Measurements from ENCODE around the gene IL23R.
"Not testable (repeated sequence)": the region's sequence is repeated elsewhere in the genome, so short reads cannot be mapped to it uniquely, and the experiment has no call there.

The IL23R gene

DNA sequence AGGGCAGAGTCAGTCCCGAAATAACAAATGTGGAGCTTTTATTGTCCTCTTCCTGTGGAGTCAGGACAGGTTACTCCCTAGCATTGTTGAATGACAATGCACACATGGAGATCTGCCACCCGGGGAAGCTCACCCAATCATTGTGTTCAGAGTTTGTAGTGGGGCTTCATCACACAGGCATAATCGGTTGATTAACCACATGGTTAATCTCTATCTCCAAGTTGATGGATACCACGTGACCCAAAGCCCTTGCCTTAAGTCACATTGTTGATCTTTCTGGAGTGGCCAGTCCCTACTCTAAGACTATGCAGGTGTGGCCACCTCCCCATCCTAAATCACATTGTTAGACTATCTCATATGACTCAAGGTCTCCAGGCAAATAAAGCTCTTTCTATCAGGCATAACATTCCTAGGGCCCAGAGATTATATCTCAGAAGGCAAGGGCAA, 28.9 kb upstream of the IL23R start:
- H3K9me3 ChIP-seq (replicated peaks; ENCODE audit: low read length), result no peaks in the 10 kb centered on the region
- H3K4me1 ChIP-seq (ENCODE audit: control insufficient read depth, insufficient read depth, low read length), result peaks cover 10% of the 10 kb centered on the region
- no peak overlapping the region for H3K4me2 ChIP-seq (ENCODE audit: low read length)
- H3K9ac ChIP-seq (ENCODE audit: low read depth, low read length), result no peak overlapping the region
- H3K4me3 ChIP-seq (ENCODE audit: low read length), result no peak overlapping the region
- no peaks in the 10 kb centered on the region for H3K27me3 ChIP-seq (ENCODE audit: control insufficient read depth, insufficient read depth, low read length)
- no peaks in the 10 kb centered on the region for H3K36me3 ChIP-seq (ENCODE audit: insufficient read depth, low read length)

DNA sequence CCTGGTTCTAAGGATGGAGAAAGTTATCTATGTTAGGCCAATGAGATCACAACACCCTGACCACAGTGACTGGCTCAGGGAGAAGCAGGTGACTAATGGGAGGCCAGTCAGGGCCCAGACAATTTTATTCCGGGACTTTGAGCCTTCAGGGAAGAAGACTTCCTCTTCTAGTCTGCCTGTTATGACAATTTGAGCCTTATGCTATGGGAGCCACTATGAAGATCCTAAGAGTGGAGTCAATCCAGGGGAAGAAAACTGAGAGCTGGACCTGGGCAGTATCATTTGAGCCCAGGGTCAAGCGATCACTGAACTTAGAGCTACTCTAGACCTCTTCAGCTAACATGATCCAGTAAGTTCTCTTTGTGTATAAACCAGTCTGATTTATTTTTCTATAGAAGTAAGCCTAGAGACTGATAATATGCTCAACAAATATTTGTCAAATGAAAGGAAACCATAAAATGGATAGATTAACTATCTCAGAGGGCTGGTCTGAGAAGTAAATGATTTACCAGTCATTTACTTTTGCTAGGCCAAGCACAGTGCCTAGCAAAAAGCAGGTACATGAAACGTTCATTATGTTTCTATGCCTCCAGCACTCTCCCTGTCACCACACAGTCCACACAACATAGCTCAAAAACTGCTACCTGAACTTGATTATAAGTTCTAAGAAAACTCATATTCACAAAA, 27.3 kb upstream of the IL23R start:
- no peaks in the 10 kb centered on the region for H3K36me3 ChIP-seq (ENCODE audit: insufficient read depth, low read length)
- H3K9ac ChIP-seq (ENCODE audit: low read depth, low read length), result no peak overlapping the region
- no peak overlapping the region for H3K4me2 ChIP-seq (ENCODE audit: low read length)

GRCh38 chr1:67140460-67140859, 25.8 kb upstream of the IL23R start:
- Histone ChIP-seq H3K4me3 (ENCODE audit: low read length) (no peak overlapping the region), H3K9ac (ENCODE audit: low read depth, low read length) (no peak overlapping the region), H3K27me3 (ENCODE audit: control insufficient read depth, insufficient read depth, low read length) (no peaks in the 10 kb centered on the region), H3K9me3 (replicated peaks; ENCODE audit: low read length) (no peaks in the 10 kb centered on the region), H3K36me3 (ENCODE audit: insufficient read depth, low read length) (no peaks in the 10 kb centered on the region), H3K4me1 (ENCODE audit: control insufficient read depth, insufficient read depth, low read length) (peaks cover 2% of the 10 kb centered on the region), H3K4me2 (ENCODE audit: low read length) (no peak overlapping the region)

More for the DNA sequence above, 27.3 kb upstream of the IL23R start:
- Histone ChIP-seq H3K4me3 (ENCODE audit: low read length) (no peak overlapping the region), H3K4me1 (ENCODE audit: control insufficient read depth, insufficient read depth, low read length) (peaks cover 10% of the 10 kb centered on the region), H3K27me3 (ENCODE audit: control insufficient read depth, insufficient read depth, low read length) (no peaks in the 10 kb centered on the region), H3K9me3 (replicated peaks; ENCODE audit: low read length) (no peaks in the 10 kb centered on the region)

GRCh38 chr1:67141832-67142231, 24.4 kb upstream of the IL23R start:
- not testable (repeated sequence) for H3K36me3 ChIP-seq (ENCODE audit: insufficient read depth, low read length); H3K9ac ChIP-seq (ENCODE audit: low read depth, low read length); H3K9me3 ChIP-seq (replicated peaks; ENCODE audit: low read length); H3K4me2 ChIP-seq (ENCODE audit: low read length); H3K27me3 ChIP-seq (ENCODE audit: control insufficient read depth, insufficient read depth, low read length); H3K4me1 ChIP-seq (ENCODE audit: control insufficient read depth, insufficient read depth, low read length); H3K4me3 ChIP-seq (ENCODE audit: low read length)

DNA sequence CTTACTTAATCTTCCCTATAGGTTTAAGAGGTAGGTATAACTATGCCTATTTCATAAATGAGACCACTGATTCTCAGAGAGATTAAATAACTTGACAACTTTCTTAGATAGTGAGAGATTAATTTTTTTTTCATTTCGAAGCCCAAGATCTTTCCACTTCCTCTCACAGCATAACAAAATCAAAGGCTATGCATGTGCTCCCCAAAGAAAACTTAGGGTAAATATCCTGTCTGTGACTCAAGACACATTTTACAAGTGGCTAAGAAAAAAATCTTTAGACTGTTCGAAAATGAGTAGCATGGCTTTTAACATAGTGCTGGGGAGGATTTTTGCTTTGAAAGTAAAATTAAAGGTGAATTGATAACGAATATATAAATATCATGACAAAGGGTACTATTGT, 23.3 kb upstream of the IL23R start:
- Histone ChIP-seq H3K4me2 (ENCODE audit: low read length) (no peak overlapping the region), H3K4me1 (ENCODE audit: control insufficient read depth, insufficient read depth, low read length) (no peaks in the 10 kb centered on the region), H3K36me3 (ENCODE audit: insufficient read depth, low read length) (no peaks in the 10 kb centered on the region), H3K9ac (ENCODE audit: low read depth, low read length) (no peak overlapping the region), H3K4me3 (ENCODE audit: low read length) (no peak overlapping the region), H3K27me3 (ENCODE audit: control insufficient read depth, insufficient read depth, low read length) (no peaks in the 10 kb centered on the region), H3K9me3 (replicated peaks; ENCODE audit: low read length) (no peaks in the 10 kb centered on the region)

DNA sequence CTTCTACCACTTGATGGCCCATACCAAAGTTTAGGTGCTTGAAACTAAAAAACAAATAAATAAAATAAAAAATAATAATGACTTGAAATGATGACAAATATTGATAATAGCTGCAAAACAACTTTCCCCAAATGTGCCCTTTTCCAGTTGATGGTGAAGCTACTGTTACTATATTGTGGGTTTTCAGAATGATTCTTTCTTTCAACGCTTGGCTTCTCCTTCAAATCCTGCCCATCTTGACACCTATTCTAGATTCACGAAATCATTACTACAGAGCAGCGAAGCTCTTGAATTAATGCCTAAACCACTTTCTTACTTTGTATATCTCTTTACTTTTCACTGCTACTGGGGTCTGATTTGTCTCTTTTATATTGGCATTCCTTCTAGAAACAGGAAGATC, 22.3 kb upstream of the IL23R start:
- Histone ChIP-seq H3K9ac (ENCODE audit: low read depth, low read length) (no peak overlapping the region), H3K9me3 (replicated peaks; ENCODE audit: low read length) (no peaks in the 10 kb centered on the region), H3K36me3 (ENCODE audit: insufficient read depth, low read length) (no peaks in the 10 kb centered on the region), H3K4me2 (ENCODE audit: low read length) (no peak overlapping the region), H3K4me3 (ENCODE audit: low read length) (no peak overlapping the region), H3K27me3 (ENCODE audit: control insufficient read depth, insufficient read depth, low read length) (no peaks in the 10 kb centered on the region), H3K4me1 (ENCODE audit: control insufficient read depth, insufficient read depth, low read length) (peaks cover 4% of the 10 kb centered on the region)

- Histone ChIP-seq H3K27me3 (ENCODE audit: control insufficient read depth, insufficient read depth, low read length) (no peaks in the 10 kb centered on the region), H3K9me3 (replicated peaks; ENCODE audit: low read length) (no peaks in the 10 kb centered on the region), H3K4me2 (ENCODE audit: low read length) (no peak overlapping the region), H3K4me1 (ENCODE audit: control insufficient read depth, insufficient read depth, low read length) (peaks cover 5% of the 10 kb centered on the region), H3K9ac (ENCODE audit: low read depth, low read length) (no peak overlapping the region), H3K4me3 (ENCODE audit: low read length) (no peak overlapping the region), H3K36me3 (ENCODE audit: insufficient read depth, low read length) (no peaks in the 10 kb centered on the region)
These were observed 21.6 kb upstream of the IL23R start for GRCh38 chr1:67144696-67145095.

DNA sequence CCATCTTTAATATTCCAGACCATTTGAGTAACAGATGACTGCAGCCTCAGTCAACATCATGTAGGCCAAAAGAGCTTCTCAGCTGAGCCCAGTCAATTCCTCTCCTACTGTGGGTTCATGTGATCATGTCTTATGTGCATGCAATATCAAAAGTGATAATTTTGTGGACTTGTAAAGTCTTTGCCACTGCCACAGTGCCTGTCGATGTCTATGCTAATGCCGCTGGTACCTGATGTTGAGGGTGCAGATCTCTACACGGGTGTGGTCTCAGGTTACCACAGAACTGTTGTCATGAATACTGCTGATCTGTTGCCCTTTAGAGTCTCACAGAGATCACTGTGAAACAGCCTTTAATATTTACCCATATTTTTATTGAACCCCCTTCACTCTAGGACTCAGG, 20.2 kb upstream of the IL23R start:
- Histone ChIP-seq H3K4me2 (ENCODE audit: low read length) (no peak overlapping the region), H3K9ac (ENCODE audit: low read depth, low read length) (no peak overlapping the region), H3K36me3 (ENCODE audit: insufficient read depth, low read length) (no peaks in the 10 kb centered on the region), H3K4me3 (ENCODE audit: low read length) (no peak overlapping the region), H3K4me1 (ENCODE audit: control insufficient read depth, insufficient read depth, low read length) (peaks cover 5% of the 10 kb centered on the region), H3K9me3 (replicated peaks; ENCODE audit: low read length) (no peaks in the 10 kb centered on the region), H3K27me3 (ENCODE audit: control insufficient read depth, insufficient read depth, low read length) (peaks cover 5% of the 10 kb centered on the region)

- H3K9me3 ChIP-seq (replicated peaks; ENCODE audit: low read length), result no peaks in the 10 kb centered on the region
These were observed 19.7 kb upstream of the IL23R start for GRCh38 chr1:67146539-67146938.

GRCh38 chr1:67147973-67148372, 18.3 kb upstream of the IL23R start:
- H3K4me1 ChIP-seq (ENCODE audit: control insufficient read depth, insufficient read depth, low read length); H3K4me3 ChIP-seq (ENCODE audit: low read length); H3K27me3 ChIP-seq (ENCODE audit: control insufficient read depth, insufficient read depth, low read length); H3K9me3 ChIP-seq (replicated peaks; ENCODE audit: low read length); H3K9ac ChIP-seq (ENCODE audit: low read depth, low read length); H3K4me2 ChIP-seq (ENCODE audit: low read length); H3K36me3 ChIP-seq (ENCODE audit: insufficient read depth, low read length): not testable (repeated sequence)

More at GRCh38 chr1:67146539-67146938, 19.7 kb upstream of the IL23R start:
- Histone ChIP-seq H3K27me3 (ENCODE audit: control insufficient read depth, insufficient read depth, low read length) (peaks cover 5% of the 10 kb centered on the region), H3K36me3 (ENCODE audit: insufficient read depth, low read length) (no peaks in the 10 kb centered on the region), H3K4me2 (ENCODE audit: low read length) (no peak overlapping the region), H3K4me1 (ENCODE audit: control insufficient read depth, insufficient read depth, low read length) (peaks cover 5% of the 10 kb centered on the region), H3K9ac (ENCODE audit: low read depth, low read length) (no peak overlapping the region), H3K4me3 (ENCODE audit: low read length) (no peak overlapping the region)

DNA sequence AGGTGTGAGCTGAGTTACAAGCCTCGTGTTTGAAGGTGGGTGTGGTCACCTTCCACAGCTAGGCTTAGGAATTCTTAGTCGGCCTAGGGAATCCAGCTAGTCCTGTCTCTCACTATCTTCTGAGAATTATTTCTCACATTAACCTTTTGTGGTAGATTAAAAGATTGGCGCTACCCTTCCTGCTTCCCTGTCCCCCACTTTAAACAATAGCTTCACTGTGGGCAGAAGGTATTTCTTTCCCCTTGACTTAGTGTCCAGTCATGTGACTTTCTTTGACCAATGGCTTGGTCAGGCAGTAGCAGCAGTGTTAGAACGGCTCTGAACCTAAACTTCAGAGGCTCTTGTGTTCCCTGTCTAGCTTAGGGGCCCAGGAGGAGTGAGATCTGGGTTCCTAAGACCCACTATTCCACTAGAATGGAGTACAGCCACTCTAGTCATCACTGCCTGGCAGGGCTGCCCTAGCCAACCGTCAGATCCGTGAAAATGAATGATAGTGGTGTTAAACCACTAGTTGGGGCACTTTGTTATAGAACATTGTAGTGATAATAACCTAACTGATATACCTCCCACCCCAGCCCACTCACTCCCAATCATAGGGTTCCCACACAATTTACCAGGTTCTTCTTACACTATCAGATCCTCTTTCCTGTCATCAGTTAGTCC, 17.6 kb upstream of the IL23R start:
- no peak overlapping the region for H3K4me3 ChIP-seq (ENCODE audit: low read length)
- H3K4me2 ChIP-seq (ENCODE audit: low read length), result peak overlapping the region; percentile 40
- H3K9me3 ChIP-seq (replicated peaks; ENCODE audit: low read length), result no peaks in the 10 kb centered on the region
- no peaks in the 10 kb centered on the region for H3K36me3 ChIP-seq (ENCODE audit: insufficient read depth, low read length)
- peaks cover 5% of the 10 kb centered on the region for H3K4me1 ChIP-seq (ENCODE audit: control insufficient read depth, insufficient read depth, low read length)
- H3K9ac ChIP-seq (ENCODE audit: low read depth, low read length), result peak overlapping the region; percentile 26
- peaks cover 7% of the 10 kb centered on the region for H3K27me3 ChIP-seq (ENCODE audit: control insufficient read depth, insufficient read depth, low read length)

Measured in skeletal muscle satellite cell (primary cell).